ENCODE data around the gene PEX14.

PEX14 gene

GRCh38 chr1:10659218-10659617 is 184.5 kb downstream of the PEX14 start:
- TF ChIP-seq CTCF (IDR thresholded peaks at IDR 0.05; ENCODE audit: borderline replicate concordance, control extremely low read depth, extremely low read depth, insufficient read depth, missing control alignments) = no peak
- in situ Hi-C loops (cut with MboI; ENCODE audit: low sequenced_read_pairs, unreplicated experiment) = no loop called here
- no peak for DNase-seq (ENCODE audit: low spot score)

DNA sequence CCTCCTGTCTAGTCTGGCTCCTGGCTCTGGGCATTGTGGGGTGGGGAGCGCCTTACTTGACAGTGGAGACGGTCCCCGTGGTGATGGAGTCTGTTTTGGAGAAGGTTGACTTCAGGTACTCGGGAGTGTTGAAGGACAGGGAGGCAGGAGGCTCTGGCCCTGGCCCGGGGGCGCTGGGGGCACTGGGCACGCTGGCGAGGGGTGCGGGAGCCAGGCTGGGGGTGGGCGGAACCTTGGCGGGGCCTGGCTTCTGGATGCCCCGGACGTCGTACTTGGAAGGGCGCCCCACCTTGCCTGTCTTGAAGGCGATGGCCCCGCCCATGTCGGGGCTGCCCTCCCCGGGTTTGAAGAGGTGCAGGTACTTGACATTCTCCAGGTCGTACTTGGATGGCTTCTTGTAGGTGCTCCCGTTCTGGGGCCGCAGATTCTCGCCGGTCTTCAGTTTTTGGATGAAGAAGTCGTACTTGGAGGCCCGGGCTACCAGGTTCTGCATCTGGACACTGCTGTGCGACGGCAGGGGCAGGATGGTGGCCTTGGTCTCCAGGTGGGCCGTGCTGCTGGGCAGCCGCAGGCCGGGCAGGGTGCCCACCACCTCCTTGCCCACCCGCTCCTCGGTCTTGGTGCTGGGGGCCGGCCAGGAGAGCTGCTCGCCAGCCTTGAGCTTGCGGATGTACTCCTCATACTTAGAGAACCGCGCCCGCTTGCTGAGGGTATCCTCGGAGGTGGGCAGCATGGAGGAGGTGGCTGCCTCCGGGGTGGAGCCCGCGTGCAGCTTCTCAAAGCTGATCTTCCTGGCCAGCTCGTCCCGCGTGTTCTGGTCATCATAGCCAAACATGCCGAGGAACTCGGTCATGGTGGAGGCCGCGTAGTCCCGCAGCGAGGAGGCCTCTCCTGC is 185.1 kb downstream of the PEX14 start:
- in situ Hi-C loops (cut with MboI; ENCODE audit: low sequenced_read_pairs, unreplicated experiment) = no loop called here
- DNase-seq (ENCODE audit: low spot score) = no peak
- no peak for TF ChIP-seq CTCF (IDR thresholded peaks at IDR 0.05; ENCODE audit: borderline replicate concordance, control extremely low read depth, extremely low read depth, insufficient read depth, missing control alignments)

DNA sequence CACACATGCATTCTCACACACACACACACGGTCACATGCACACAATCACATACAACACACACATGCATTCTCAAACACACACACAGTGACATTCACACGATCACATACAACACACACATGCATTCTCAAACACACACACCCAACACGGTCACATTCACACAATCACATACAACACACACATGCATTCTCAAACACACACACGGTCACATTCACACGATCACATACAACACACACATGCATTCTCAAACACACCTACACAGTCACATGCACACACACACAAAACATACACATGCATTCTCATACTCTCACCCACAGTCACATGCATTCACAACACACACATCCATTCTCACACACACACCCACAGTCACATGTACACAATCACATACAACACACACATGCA is 186.7 kb downstream of the PEX14 start:
- TF ChIP-seq CTCF (IDR thresholded peaks at IDR 0.05; ENCODE audit: borderline replicate concordance, control extremely low read depth, extremely low read depth, insufficient read depth, missing control alignments) = no peak
- in situ Hi-C loops (cut with MboI; ENCODE audit: low sequenced_read_pairs, unreplicated experiment) = no loop called here
- no peak for DNase-seq (ENCODE audit: low spot score)

DNA sequence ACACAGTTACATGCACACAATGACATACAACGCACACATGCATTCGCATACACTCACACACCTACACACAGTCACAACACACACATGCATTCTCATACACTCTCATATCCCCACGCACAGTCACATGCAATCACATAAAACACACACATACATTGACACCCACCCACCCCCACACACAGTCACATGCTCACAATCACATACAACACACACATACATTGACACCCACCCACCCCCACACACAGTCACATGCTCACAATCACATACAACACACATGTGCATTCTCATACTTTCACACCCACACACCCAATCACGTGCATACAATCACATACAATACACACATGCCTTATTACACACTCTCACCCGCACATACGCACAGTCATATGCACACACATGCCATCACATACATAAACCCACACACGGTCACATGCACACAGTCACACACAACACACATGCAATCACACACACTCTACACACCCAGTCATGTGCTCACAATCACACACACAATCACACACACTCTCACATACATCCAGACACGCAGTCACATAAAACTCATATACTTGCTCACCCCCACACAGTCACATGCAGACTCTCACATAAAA is 187.4 kb downstream of the PEX14 start:
- DNase-seq (ENCODE audit: low spot score) = no peak
- in situ Hi-C loops (cut with MboI; ENCODE audit: low sequenced_read_pairs, unreplicated experiment) = no loop called here
- TF ChIP-seq CTCF (IDR thresholded peaks at IDR 0.05; ENCODE audit: borderline replicate concordance, control extremely low read depth, extremely low read depth, insufficient read depth, missing control alignments) = no peak

DNA sequence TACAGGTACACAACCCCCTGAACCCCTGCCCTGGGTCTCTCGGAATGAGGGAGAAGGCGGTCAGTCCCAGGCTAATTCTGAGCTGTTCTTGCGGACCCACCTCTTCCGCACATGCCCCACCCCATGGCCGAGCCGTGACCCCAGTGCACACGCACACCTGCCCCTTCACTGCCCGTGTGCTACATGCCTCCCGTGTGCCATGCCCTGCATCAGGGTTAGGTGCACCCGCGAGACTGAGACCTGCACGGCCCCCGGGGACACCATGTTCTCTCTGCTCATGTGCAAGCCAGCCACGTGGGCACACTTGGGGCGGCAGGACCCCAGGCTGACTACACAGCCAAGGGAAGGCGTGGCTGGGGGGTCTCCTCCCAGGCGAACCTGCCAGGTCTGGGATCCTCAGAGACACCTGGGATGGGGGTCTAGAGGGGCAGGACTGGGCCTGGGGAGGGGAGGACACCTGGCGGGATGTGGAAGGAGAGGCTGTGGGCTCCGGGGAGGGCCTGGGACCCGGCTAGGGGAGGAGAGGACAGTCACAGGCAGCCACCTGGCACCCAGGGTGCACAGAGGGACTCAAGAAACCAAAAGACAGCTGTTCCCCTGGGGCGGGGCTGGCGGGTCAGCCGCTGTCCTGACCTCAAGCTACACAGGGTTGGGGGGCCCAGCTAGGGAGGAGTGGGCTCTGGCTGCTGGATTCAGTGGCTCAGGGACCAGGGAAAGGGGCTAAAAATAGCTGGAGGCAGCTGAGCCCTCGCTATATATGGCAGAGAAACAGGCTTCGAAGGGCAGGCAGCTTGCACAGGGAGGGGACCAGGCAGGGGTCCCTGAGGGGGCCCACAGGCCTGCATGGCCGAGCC is 188.3 kb downstream of the PEX14 start:
- no peak for TF ChIP-seq CTCF (IDR thresholded peaks at IDR 0.05; ENCODE audit: borderline replicate concordance, control extremely low read depth, extremely low read depth, insufficient read depth, missing control alignments)
- DNase-seq (ENCODE audit: low spot score) = no peak
- in situ Hi-C loops (cut with MboI; ENCODE audit: low sequenced_read_pairs, unreplicated experiment) = no loop called here

GRCh38 chr1:10663678-10664035 is 188.9 kb downstream of the PEX14 start:
- TF ChIP-seq CTCF (IDR thresholded peaks at IDR 0.05; ENCODE audit: borderline replicate concordance, control extremely low read depth, extremely low read depth, insufficient read depth, missing control alignments) = no peak
- in situ Hi-C loops (cut with MboI; ENCODE audit: low sequenced_read_pairs, unreplicated experiment) = no loop called here
- DNase-seq (ENCODE audit: low spot score) = no peak

Measured in GM13976 (cell line).